ENCODE measurements around the gene TEX2. TPM values are rescaled to one million over a fixed set of nuclear protein-coding genes. Genes with fewer than 3 reads are reported as not detected.

The TEX2 gene
- total and polyA plus RNA-seq, 2 of the 13 experiments (the other 11 are each of a cell fraction or from before 2014, with no cell fraction given): 21.4 to 37.7 TPM

DNA sequence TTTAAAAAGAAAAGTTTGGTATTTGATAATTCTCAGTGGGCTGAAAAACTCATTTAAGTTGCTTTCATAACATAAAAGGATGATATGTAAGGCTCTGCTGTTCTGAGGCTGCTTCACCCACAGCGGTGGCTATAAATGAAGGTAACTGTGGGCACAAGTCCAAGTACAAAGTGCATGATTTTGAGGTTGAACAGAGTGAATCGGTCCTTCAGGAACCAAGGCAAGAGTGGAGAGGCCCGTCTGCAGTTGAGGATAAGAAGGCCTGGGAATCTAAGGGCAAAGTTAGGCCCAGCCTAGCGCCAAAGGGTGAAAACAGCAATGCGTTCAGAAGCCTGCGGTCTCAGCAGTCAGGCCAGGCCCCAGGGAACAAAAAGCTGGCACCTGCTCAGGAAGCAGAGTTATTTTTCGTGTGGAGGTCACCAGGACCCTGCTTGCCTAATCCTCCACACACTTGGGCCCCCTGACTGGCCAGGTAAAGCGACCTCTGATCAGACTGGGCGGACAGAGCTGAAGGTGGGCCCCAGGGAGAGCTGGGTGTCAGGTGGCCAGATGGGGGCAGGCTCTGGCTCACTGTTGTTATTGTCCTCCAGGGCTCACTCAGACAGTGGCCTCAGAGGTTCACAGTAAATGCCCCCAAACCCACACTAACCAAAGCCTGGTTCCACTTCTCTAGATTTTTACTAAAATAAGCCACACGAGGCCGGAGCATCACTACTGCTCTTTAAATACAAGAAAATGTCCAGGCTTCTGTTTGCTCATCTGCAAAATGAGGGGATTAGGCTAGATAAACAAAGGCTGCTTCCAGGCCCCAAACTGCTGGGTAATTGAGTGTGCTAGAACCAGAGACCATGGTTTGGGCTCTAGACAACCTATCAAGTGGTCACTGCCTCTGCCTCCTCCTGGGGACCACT, 46.5 kb downstream of the TEX2 start (continued):
- TF ChIP-seq ZNF782 (CRISPR knock-in tag; IDR thresholded peaks at IDR 0.05; ENCODE audit: borderline replicate concordance) (no peak), ZNF44 (CRISPR knock-in tag; IDR thresholded peaks at IDR 0.05) (no peak; the same call in none of the 2 replicates), ZFY (CRISPR knock-in tag; IDR thresholded peaks at IDR 0.05) (peak; percentile 96), RFXAP (CRISPR knock-in tag; IDR thresholded peaks at IDR 0.05; ENCODE audit: borderline replicate concordance) (peak; percentile 88), CENPX (CRISPR knock-in tag; IDR thresholded peaks at IDR 0.05) (no peak), SP4 (CRISPR knock-in tag; IDR thresholded peaks at IDR 0.05) (peak; percentile 80), SOX13 (IDR thresholded peaks at IDR 0.05) (peak; percentile 72), SOX13 (CRISPR knock-in tag; conservative IDR thresholded peaks at IDR 0.05 in 1 of 2, IDR thresholded peaks at IDR 0.05 in 1 of 2) (peak in 1 of 2 experiments; percentile 86; a peak in 2 of 4 replicates), SMC3 (IDR thresholded peaks at IDR 0.05; ENCODE audit: low read length) (peak; percentile 57; the same call in 1 of the 2 replicates), CCDC6 (CRISPR knock-in tag; IDR thresholded peaks at IDR 0.05) (peak; percentile 88)
- TF ChIP-seq, protein P1, sequence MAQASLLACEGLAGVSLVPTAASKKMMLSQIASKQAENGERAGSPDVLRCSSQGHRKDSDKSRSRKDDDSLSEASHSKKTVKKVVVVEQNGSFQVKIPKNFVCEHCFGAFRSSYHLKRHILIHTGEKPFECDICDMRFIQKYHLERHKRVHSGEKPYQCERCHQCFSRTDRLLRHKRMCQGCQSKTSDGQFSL (CRISPR knock-in tag; IDR thresholded peaks at IDR 0.05): peak; percentile 74; the same call in 1 of the 2 replicates
- TF ChIP-seq, protein P2, sequence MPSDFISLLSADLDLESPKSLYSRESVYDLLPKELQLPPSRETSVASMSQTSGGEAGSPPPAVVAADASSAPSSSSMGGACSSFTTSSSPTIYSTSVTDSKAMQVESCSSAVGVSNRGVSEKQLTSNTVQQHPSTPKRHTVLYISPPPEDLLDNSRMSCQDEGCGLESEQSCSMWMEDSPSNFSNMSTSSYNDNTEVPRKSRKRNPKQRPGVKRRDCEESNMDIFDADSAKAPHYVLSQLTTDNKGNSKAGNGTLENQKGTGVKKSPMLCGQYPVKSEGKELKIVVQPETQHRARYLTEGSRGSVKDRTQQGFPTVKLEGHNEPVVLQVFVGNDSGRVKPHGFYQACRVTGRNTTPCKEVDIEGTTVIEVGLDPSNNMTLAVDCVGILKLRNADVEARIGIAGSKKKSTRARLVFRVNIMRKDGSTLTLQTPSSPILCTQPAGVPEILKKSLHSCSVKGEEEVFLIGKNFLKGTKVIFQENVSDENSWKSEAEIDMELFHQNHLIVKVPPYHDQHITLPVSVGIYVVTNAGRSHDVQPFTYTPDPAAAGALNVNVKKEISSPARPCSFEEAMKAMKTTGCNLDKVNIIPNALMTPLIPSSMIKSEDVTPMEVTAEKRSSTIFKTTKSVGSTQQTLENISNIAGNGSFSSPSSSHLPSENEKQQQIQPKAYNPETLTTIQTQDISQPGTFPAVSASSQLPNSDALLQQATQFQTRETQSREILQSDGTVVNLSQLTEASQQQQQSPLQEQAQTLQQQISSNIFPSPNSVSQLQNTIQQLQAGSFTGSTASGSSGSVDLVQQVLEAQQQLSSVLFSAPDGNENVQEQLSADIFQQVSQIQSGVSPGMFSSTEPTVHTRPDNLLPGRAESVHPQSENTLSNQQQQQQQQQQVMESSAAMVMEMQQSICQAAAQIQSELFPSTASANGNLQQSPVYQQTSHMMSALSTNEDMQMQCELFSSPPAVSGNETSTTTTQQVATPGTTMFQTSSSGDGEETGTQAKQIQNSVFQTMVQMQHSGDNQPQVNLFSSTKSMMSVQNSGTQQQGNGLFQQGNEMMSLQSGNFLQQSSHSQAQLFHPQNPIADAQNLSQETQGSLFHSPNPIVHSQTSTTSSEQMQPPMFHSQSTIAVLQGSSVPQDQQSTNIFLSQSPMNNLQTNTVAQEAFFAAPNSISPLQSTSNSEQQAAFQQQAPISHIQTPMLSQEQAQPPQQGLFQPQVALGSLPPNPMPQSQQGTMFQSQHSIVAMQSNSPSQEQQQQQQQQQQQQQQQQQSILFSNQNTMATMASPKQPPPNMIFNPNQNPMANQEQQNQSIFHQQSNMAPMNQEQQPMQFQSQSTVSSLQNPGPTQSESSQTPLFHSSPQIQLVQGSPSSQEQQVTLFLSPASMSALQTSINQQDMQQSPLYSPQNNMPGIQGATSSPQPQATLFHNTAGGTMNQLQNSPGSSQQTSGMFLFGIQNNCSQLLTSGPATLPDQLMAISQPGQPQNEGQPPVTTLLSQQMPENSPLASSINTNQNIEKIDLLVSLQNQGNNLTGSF (CRISPR knock-in tag; IDR thresholded peaks at IDR 0.05): 0 out of 2 replicates have a peak, but pooled peaks have one; percentile 34
- TF ChIP-seq, protein P3, sequence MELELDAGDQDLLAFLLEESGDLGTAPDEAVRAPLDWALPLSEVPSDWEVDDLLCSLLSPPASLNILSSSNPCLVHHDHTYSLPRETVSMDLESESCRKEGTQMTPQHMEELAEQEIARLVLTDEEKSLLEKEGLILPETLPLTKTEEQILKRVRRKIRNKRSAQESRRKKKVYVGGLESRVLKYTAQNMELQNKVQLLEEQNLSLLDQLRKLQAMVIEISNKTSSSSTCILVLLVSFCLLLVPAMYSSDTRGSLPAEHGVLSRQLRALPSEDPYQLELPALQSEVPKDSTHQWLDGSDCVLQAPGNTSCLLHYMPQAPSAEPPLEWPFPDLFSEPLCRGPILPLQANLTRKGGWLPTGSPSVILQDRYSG (CRISPR knock-in tag; IDR thresholded peaks at IDR 0.05): no peak
- TF ChIP-seq, protein P4, sequence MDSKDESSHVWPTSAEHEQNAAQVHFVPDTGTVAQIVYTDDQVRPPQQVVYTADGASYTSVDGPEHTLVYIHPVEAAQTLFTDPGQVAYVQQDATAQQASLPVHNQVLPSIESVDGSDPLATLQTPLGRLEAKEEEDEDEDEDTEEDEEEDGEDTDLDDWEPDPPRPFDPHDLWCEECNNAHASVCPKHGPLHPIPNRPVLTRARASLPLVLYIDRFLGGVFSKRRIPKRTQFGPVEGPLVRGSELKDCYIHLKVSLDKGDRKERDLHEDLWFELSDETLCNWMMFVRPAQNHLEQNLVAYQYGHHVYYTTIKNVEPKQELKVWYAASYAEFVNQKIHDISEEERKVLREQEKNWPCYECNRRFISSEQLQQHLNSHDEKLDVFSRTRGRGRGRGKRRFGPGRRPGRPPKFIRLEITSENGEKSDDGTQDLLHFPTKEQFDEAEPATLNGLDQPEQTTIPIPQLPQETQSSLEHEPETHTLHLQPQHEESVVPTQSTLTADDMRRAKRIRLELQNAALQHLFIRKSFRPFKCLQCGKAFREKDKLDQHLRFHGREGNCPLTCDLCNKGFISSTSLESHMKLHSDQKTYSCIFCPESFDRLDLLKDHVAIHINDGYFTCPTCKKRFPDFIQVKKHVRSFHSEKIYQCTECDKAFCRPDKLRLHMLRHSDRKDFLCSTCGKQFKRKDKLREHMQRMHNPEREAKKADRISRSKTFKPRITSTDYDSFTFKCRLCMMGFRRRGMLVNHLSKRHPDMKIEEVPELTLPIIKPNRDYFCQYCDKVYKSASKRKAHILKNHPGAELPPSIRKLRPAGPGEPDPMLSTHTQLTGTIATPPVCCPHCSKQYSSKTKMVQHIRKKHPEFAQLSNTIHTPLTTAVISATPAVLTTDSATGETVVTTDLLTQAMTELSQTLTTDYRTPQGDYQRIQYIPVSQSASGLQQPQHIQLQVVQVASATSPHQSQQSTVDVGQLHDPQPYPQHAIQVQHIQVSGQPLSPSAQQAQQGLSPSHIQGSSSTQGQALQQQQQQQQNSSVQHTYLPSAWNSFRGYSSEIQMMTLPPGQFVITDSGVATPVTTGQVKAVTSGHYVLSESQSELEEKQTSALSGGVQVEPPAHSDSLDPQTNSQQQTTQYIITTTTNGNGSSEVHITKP (CRISPR knock-in tag; IDR thresholded peaks at IDR 0.05; ENCODE audit: low read depth): peak; percentile 49; the same call in 1 of the 2 replicates
- TF ChIP-seq, protein P5, sequence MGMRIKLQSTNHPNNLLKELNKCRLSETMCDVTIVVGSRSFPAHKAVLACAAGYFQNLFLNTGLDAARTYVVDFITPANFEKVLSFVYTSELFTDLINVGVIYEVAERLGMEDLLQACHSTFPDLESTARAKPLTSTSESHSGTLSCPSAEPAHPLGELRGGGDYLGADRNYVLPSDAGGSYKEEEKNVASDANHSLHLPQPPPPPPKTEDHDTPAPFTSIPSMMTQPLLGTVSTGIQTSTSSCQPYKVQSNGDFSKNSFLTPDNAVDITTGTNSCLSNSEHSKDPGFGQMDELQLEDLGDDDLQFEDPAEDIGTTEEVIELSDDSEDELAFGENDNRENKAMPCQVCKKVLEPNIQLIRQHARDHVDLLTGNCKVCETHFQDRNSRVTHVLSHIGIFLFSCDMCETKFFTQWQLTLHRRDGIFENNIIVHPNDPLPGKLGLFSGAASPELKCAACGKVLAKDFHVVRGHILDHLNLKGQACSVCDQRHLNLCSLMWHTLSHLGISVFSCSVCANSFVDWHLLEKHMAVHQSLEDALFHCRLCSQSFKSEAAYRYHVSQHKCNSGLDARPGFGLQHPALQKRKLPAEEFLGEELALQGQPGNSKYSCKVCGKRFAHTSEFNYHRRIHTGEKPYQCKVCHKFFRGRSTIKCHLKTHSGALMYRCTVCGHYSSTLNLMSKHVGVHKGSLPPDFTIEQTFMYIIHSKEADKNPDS (CRISPR knock-in tag; IDR thresholded peaks at IDR 0.05): no peak

All from HepG2 (cell line).